HCT116 (cell line): ENCODE measurements around the gene TBX5.

ENCODE experiments used
- CTCF ChIP-seq, 3 experiments: fragments of 200-600 bp in 1 of 3; sonication (generic) in 1 of 3; IDR thresholded peaks in 2 of 3; conservative IDR thresholded peaks in 1 of 3; 2 replicates each; pipeline ENCODE4 v1.5.1; 2012 to 2017; ENCODE audit warnings: low read depth in 2 of 3, low read length in 2 of 3, antibody characterized with exemption in 1 of 3, borderline replicate concordance in 1 of 3, control low read depth in 1 of 3, mild to moderate bottlenecking in 1 of 3, mixed read lengths in 1 of 3, mixed run types in 1 of 3, moderate library complexity in 1 of 3; ENCODE audit not compliant: insufficient read depth in 1 of 3
- EZH2 ChIP-seq: fragments of 200-600 bp; sonication (generic); IDR thresholded peaks from 2 replicates; pipeline ENCODE4 v1.6.1; 2017; ENCODE audit warnings: antibody characterized with exemption, mixed run types
- MAX ChIP-seq: IDR thresholded peaks from 2 replicates; pipeline ENCODE4 v1.6.1; 2012
- POLR2A ChIP-seq: IDR thresholded peaks from 2 replicates; pipeline ENCODE4 v1.7.0; 2011; ENCODE audit warnings: borderline replicate concordance; ENCODE audit not compliant: insufficient read depth, insufficient read length; ENCODE audit errors: extremely low read depth
- POLR2AphosphoS5 ChIP-seq: IDR thresholded peaks from 2 replicates; pipeline ENCODE4 v1.6.1; 2011; ENCODE audit warnings: mild to moderate bottlenecking, low read depth, low read length, moderate library complexity
- SIN3A ChIP-seq: IDR thresholded peaks from 2 replicates; pipeline ENCODE4 v1.6.1; 2012; ENCODE audit warnings: low read depth
- YY1 ChIP-seq: IDR thresholded peaks from 2 replicates; pipeline ENCODE4 v1.6.1; 2011; ENCODE audit warnings: low read length, low read depth, moderate library complexity, mild to moderate bottlenecking; ENCODE audit not compliant: insufficient replicate concordance; ENCODE audit errors: extremely low read depth
- ZNF274 ChIP-seq: fragments of 200-500 bp; sonication (Bioruptor generic); IDR thresholded peaks from 2 replicates; pipeline ENCODE4 v1.6.1; 2014; ENCODE audit warnings: mild to moderate bottlenecking, low read depth, low read length, inconsistent platforms

GRCh38 chr12:114305446-114305845 is 100.5 kb downstream of the TBX5 start:
- TF ChIP-seq YY1 = no peak
- no peak for TF ChIP-seq MAX
- TF ChIP-seq POLR2A = no peak
- no peak for TF ChIP-seq CTCF (IDR thresholded peaks at IDR 0.05 in 2 of 3, conservative IDR thresholded peaks at IDR 0.05 in 1 of 3; ENCODE audit: borderline replicate concordance in 1 of 3, insufficient read depth in 1 of 3, low read depth in 2 of 3, low read length in 2 of 3)
- no peak for TF ChIP-seq EZH2
- TF ChIP-seq ZNF274 = no peak
- no peak for TF ChIP-seq SIN3A
- no peak for TF ChIP-seq POLR2AphosphoS5
